Measurements from ENCODE around the gene PTK7.
A peak's percentile ranks its signal among the peaks of the same experiment; 100 is the strongest.

Gene PTK7

GRCh38 chr6:43180985-43181384 is 104.9 kb downstream of the PTK7 start:
- ATAC-seq: peak; percentile 10
- TF ChIP-seq ZNF565 (CRISPR knock-in tag; conservative IDR thresholded peaks at IDR 0.05; ENCODE audit: low read depth) (no peak), ISL1 (CRISPR knock-in tag; IDR thresholded peaks at IDR 0.05) (no peak), PATZ1 (CRISPR knock-in tag; IDR thresholded peaks at IDR 0.05; ENCODE audit: borderline replicate concordance) (no peak), ZFP3 (CRISPR knock-in tag; IDR thresholded peaks at IDR 0.05) (no peak), ZNF70 (CRISPR knock-in tag; IDR thresholded peaks at IDR 0.05) (no peak), PPARA (CRISPR knock-in tag; IDR thresholded peaks at IDR 0.05; ENCODE audit: borderline replicate concordance) (no peak), CSRNP3 (CRISPR knock-in tag; IDR thresholded peaks at IDR 0.05) (no peak), ZFP30 (CRISPR knock-in tag; IDR thresholded peaks at IDR 0.05) (no peak), OSR1 (CRISPR knock-in tag; IDR thresholded peaks at IDR 0.05) (no peak), TSHZ2 (CRISPR knock-in tag; IDR thresholded peaks at IDR 0.05) (no peak), CREB5 (CRISPR knock-in tag; IDR thresholded peaks at IDR 0.05; ENCODE audit: low read depth) (no peak), ESRRG (CRISPR knock-in tag; IDR thresholded peaks at IDR 0.05) (no peak), GLIS3 (CRISPR knock-in tag; IDR thresholded peaks at IDR 0.05) (no peak), ZC3H10 (CRISPR knock-in tag; IDR thresholded peaks at IDR 0.05) (no peak), POU6F1 (CRISPR knock-in tag; IDR thresholded peaks at IDR 0.05; ENCODE audit: borderline replicate concordance, low read depth) (no peak), SNAI2 (CRISPR knock-in tag; IDR thresholded peaks at IDR 0.05) (no peak), RARB (CRISPR knock-in tag; IDR thresholded peaks at IDR 0.05) (no peak), CSDC2 (CRISPR knock-in tag; IDR thresholded peaks at IDR 0.05) (no peak), ZNF8 (CRISPR knock-in tag; IDR thresholded peaks at IDR 0.05) (no peak)

- TF ChIP-seq CSDC2 (CRISPR knock-in tag; IDR thresholded peaks at IDR 0.05) (0 out of 2 replicates have a peak, but pooled peaks have one; percentile 26), RARB (CRISPR knock-in tag; IDR thresholded peaks at IDR 0.05) (no peak), ZNF8 (CRISPR knock-in tag; IDR thresholded peaks at IDR 0.05) (no peak)
- no peak; the same call in 1 of the 3 replicates for ATAC-seq
Observed at GRCh38 chr6:43181621-43181941, 105.5 kb downstream of the PTK7 start.

GRCh38 chr6:43181942-43182860 is 106.1 kb downstream of the PTK7 start, which contains the start of gene CUL9:
Gene CUL9, plus strand, starts transcription at chr6:43182196. Its CDS starts 2,115 bp downstream, at chr6:43184311.
- peak; percentile 25; the same call in 1 of the 2 replicates for TF ChIP-seq TSHZ2 (CRISPR knock-in tag; IDR thresholded peaks at IDR 0.05)
- peak; percentile 58; the same call in 1 of the 2 replicates for TF ChIP-seq GLIS3 (CRISPR knock-in tag; IDR thresholded peaks at IDR 0.05)
- peak; percentile 60; the same call in 1 of the 2 replicates for TF ChIP-seq ZFP3 (CRISPR knock-in tag; IDR thresholded peaks at IDR 0.05)
- no peak for TF ChIP-seq RARB (CRISPR knock-in tag; IDR thresholded peaks at IDR 0.05)
- peak; percentile 95 for ATAC-seq

Measured in SK-N-SH treated with all-trans-retinoic acid at 6 μM for 48 hours (cell line).